GM23338 (cell line): ENCODE measurements around the gene CACNA2D4. TPM values are rescaled to one million over a fixed set of nuclear protein-coding genes. Genes with fewer than 3 reads are reported as not detected.

ENCODE experiments used
- ATAC-seq: fragments of 200-7000 bp; cut with Tn5 transposase; 3 replicates; pipeline ENCODE4 v1.9.1; 2020
- DNase-seq: peaks from one replicate; pipeline ENCODE4 v3.0.0-alpha.2; 2015; ENCODE audit warnings: low spot score
- H2AFZ ChIP-seq: fragments of 200-600 bp; sonication (generic); 2 replicates; pipeline ENCODE4 v1.8.0; 2016; ENCODE audit warnings: antibody characterized with exemption, mild to moderate bottlenecking, moderate library complexity
- H3F3A ChIP-seq: fragments of 200-600 bp; sonication (generic); replicated peaks from 2 replicates; pipeline ENCODE4 v1.8.0; 2017; ENCODE audit warnings: antibody characterized with exemption, mixed run types, low read depth
- H3K27ac ChIP-seq: fragments of 200-600 bp; sonication (generic); 2 replicates; pipeline ENCODE4 v1.6.1; 2016; ENCODE audit warnings: low read depth
- H3K27me3 ChIP-seq: fragments of 200-600 bp; sonication (generic); 2 replicates; pipeline ENCODE4 v1.8.0; 2016; ENCODE audit warnings: mild to moderate bottlenecking, mixed run types, moderate library complexity; ENCODE audit not compliant: insufficient read depth
- H3K36me3 ChIP-seq: fragments of 200-600 bp; sonication (generic); 2 replicates; pipeline ENCODE4 v1.8.0; 2016; ENCODE audit warnings: mild to moderate bottlenecking; ENCODE audit not compliant: insufficient read depth
- H3K4me1 ChIP-seq: fragments of 200-600 bp; sonication (generic); 2 replicates; pipeline ENCODE4 v1.8.0; 2016; ENCODE audit warnings: mild to moderate bottlenecking, moderate library complexity; ENCODE audit not compliant: insufficient read depth
- H3K4me2 ChIP-seq: fragments of 200-600 bp; sonication (generic); 2 replicates; pipeline ENCODE4 v1.7.1; 2017; ENCODE audit warnings: mixed run types
- H3K4me3 ChIP-seq: fragments of 200-600 bp; sonication (generic); 2 replicates; pipeline ENCODE4 v1.6.1; 2016; ENCODE audit warnings: mixed run types
- H3K79me2 ChIP-seq: fragments of 200-600 bp; sonication (generic); replicated peaks from 2 replicates; pipeline ENCODE4 v1.8.0; 2017; ENCODE audit warnings: mild to moderate bottlenecking; ENCODE audit not compliant: insufficient read depth
- H3K9me2 ChIP-seq: fragments of 200-600 bp; sonication (generic); 2 replicates; pipeline ENCODE4 v1.8.0; 2017; ENCODE audit not compliant: insufficient read depth
- H4K20me1 ChIP-seq: fragments of 200-600 bp; sonication (generic); replicated peaks from 2 replicates; pipeline ENCODE4 v1.8.0; 2017; ENCODE audit warnings: mild to moderate bottlenecking; ENCODE audit not compliant: insufficient read depth
- H3K27ac Mint-ChIP-seq: 2 replicates; pipeline ENCODE4 v1.8.0; 2020; ENCODE audit warnings: inconsistent platforms, mild to moderate bottlenecking, moderate library complexity, mixed read lengths
- H3K27me3 Mint-ChIP-seq: 3 replicates; pipeline ENCODE4 v1.8.0; 2022; ENCODE audit warnings: low read depth, mild to moderate bottlenecking, moderate library complexity, mixed read lengths, inconsistent platforms; ENCODE audit not compliant: insufficient read depth, poor library complexity
- H3K36me3 Mint-ChIP-seq: 3 replicates; pipeline ENCODE4 v1.8.0; 2021; ENCODE audit warnings: low read depth, mild to moderate bottlenecking, inconsistent platforms, moderate library complexity, mixed read lengths
- H3K4me1 Mint-ChIP-seq: 3 replicates; pipeline ENCODE4 v1.8.0; 2020; ENCODE audit warnings: mild to moderate bottlenecking, inconsistent platforms, mixed read lengths
- H3K4me3 Mint-ChIP-seq: 3 replicates; pipeline ENCODE4 v1.8.0; 2021; ENCODE audit warnings: moderate library complexity, mild to moderate bottlenecking, inconsistent platforms, mixed read lengths
- H3K9me3 Mint-ChIP-seq: 3 replicates; pipeline ENCODE4 v1.8.0; 2020; ENCODE audit warnings: moderate library complexity, mild to moderate bottlenecking, inconsistent platforms, mixed read lengths
- CREB1 ChIP-seq: fragments of 250-450 bp; sonication (Bioruptor Pico); IDR thresholded peaks from 2 replicates; pipeline ENCODE4 v1.5.0; 2020; ENCODE audit warnings: low read depth, mild to moderate bottlenecking, moderate library complexity
- CTCF ChIP-seq, 2 experiments: fragments of 200-600 bp in 1 of 2; sonication (generic) in 1 of 2; conservative IDR thresholded peaks; 2 replicates each; pipeline versions ENCODE4 v1.5.1 to v1.6.1; 2016 to 2017; ENCODE audit warnings: antibody characterized with exemption in 2 of 2, low read depth in 2 of 2, mild to moderate bottlenecking in 2 of 2, moderate library complexity in 1 of 2
- ETS1 ChIP-seq: IDR thresholded peaks from 2 replicates; pipeline ENCODE4 v1.6.1; 2016; ENCODE audit warnings: antibody characterized with exemption
- EZH2 ChIP-seq: fragments of 200-600 bp; sonication (generic); IDR thresholded peaks from one replicate; pipeline ENCODE4 v1.8.0; 2017; ENCODE audit warnings: antibody characterized with exemption, mild to moderate bottlenecking, low read depth; ENCODE audit not compliant: unreplicated experiment
- EZH2phosphoT487 ChIP-seq: fragments of 200-600 bp; sonication (generic); IDR thresholded peaks from one replicate; pipeline ENCODE4 v1.8.1; 2018; ENCODE audit warnings: antibody characterized with exemption; ENCODE audit not compliant: unreplicated experiment
- POLR2AphosphoS5 ChIP-seq: IDR thresholded peaks from 2 replicates; pipeline ENCODE4 v1.6.1; 2016; ENCODE audit warnings: antibody characterized with exemption, low read depth
- REST ChIP-seq: IDR thresholded peaks from one replicate; pipeline ENCODE4 v1.6.1; 2018; ENCODE audit warnings: antibody characterized with exemption; ENCODE audit not compliant: unreplicated experiment
- STAT1 ChIP-seq: IDR thresholded peaks from one replicate; pipeline ENCODE4 v1.6.1; 2016; ENCODE audit warnings: antibody characterized with exemption; ENCODE audit not compliant: unreplicated experiment
- polyA plus RNA-seq: library from polyadenylated mRNA; unstranded; fragments of >200 nt; fragmentation: Nextera tagmentation; extraction: Ambion mirVana; gene quantifications from 2 replicates; pipeline ENCODE4 v1.2.1, GENCODE V29; 2016
- total RNA-seq: library from RNA; depleted of rRNA; stranded (reverse); fragments of >200 nt; shearing (Covaris generic); gene quantifications from 2 replicates; pipeline ENCODE4 v1.2.3, GENCODE V29; 2014

Gene CACNA2D4
- total and polyA plus RNA-seq, 2 experiments from 2014 or later = 0.07 to 0.24 TPM

GRCh38 chr12:1841586-1842182, 76.8 kb downstream of the CACNA2D4 start (continued):
- TF ChIP-seq REST (no peak), CREB1 (CRISPR knock-in tag) (no peak)

- ATAC-seq = no peak
- Mint-ChIP-seq H3K36me3 (no peaks in the 10 kb centered on the region), H3K27ac (no peak overlapping the region), H3K4me3 (no peak overlapping the region), H3K27me3 (peaks cover 10% of the 10 kb centered on the region), H3K4me1 (peaks cover 57% of the 10 kb centered on the region), H3K9me3 (no peaks in the 10 kb centered on the region)
- Histone ChIP-seq H2AFZ (peak overlapping the region; percentile 80), H3F3A (no peaks in the 10 kb centered on the region), H3K4me2 (no peak overlapping the region), H3K36me3 (no peaks in the 10 kb centered on the region), H3K4me3 (no peak overlapping the region), H3K27me3 (no peaks in the 10 kb centered on the region), H4K20me1 (no peaks in the 10 kb centered on the region), H3K79me2 (no peaks in the 10 kb centered on the region), H3K27ac (no peak overlapping the region), H3K4me1 (peaks cover 9% of the 10 kb centered on the region), H3K9me2 (no peaks in the 10 kb centered on the region)
- no peak for DNase-seq
- TF ChIP-seq ETS1 (no peak), REST (no peak), EZH2phosphoT487 (no peak), STAT1 (no peak), CREB1 (CRISPR knock-in tag) (no peak), CTCF (conservative IDR thresholded peaks at IDR 0.05; ENCODE audit: low read depth in 2 of 2) (no peak), POLR2AphosphoS5 (no peak), EZH2 (no peak)
Observed at GRCh38 chr12:1840981-1841425, 77.4 kb downstream of the CACNA2D4 start.
